ENCODE results near the gene ARID3B. TPM values are rescaled to one million over a fixed set of nuclear protein-coding genes. Genes with fewer than 3 reads are reported as not detected.

The ARID3B gene
- total RNA-seq, 2 donors from 2014 or later = 2.9 to 22.4 TPM

GRCh38 chr15:74620636-74621545, 79.9 kb downstream of the ARID3B start:
- TF ChIP-seq POLR2A (IDR thresholded peaks at IDR 0.05) = no peak
- TF ChIP-seq, protein P1, sequence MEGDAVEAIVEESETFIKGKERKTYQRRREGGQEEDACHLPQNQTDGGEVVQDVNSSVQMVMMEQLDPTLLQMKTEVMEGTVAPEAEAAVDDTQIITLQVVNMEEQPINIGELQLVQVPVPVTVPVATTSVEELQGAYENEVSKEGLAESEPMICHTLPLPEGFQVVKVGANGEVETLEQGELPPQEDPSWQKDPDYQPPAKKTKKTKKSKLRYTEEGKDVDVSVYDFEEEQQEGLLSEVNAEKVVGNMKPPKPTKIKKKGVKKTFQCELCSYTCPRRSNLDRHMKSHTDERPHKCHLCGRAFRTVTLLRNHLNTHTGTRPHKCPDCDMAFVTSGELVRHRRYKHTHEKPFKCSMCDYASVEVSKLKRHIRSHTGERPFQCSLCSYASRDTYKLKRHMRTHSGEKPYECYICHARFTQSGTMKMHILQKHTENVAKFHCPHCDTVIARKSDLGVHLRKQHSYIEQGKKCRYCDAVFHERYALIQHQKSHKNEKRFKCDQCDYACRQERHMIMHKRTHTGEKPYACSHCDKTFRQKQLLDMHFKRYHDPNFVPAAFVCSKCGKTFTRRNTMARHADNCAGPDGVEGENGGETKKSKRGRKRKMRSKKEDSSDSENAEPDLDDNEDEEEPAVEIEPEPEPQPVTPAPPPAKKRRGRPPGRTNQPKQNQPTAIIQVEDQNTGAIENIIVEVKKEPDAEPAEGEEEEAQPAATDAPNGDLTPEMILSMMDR (IDR thresholded peaks at IDR 0.05) = peak; percentile 46 to 82 (median 64)
- ATAC-seq (peak; percentile 60), DNase-seq (peak; percentile 71 to 82 (median 78))
- Histone ChIP-seq H3K9me3 (no peaks in the 10 kb centered on the region), H3K27ac (no peak overlapping the region), H3K4me3 (no peak overlapping the region), H3K27me3 (no peaks in the 10 kb centered on the region), H3K4me1 (peaks cover 42% of the 10 kb centered on the region), H3K36me3 (replicated peaks in 1 of 2; ENCODE audit: insufficient read depth in 1 of 2, low read depth in 2 of 2) (peaks cover 20 to 46% of the 10 kb centered on the region in 2 donors)
- 62 to 69% methylated on average over 21 to 23 of the region's 23 CpGs for WGBS, 2 donors
- intact Hi-C loops (cut with DNase I) = loop anchor here (10.0 kb wide), 3 partner anchors 176 to 324 kb away; no protein-coding TSS in a partner anchor

DNA sequence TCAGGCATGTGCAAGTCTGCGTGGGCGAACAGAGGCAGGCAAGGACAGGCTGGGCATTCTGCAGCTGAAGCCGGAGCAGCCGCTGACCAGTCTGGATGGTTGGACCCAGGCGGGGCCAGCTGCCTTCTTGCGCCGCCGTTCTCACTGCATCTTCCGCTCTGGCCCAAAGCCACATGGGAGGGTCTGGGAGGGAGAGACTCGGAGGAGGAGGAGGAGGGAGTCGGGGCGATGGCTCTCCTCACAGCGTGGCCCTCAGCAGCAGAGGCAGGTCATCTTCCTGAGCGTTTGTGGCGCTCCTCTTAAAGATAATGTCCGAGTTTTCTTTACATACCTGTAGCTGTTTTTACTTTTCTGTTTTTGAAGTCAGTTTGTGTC, 80.5 kb downstream of the ARID3B start:
- H3K4me3 ChIP-seq = no peak overlapping the region
- TF ChIP-seq, protein P1 (IDR thresholded peaks at IDR 0.05) = no peak
- no peak for TF ChIP-seq POLR2A (IDR thresholded peaks at IDR 0.05)
- H3K27ac ChIP-seq = no peak overlapping the region
- no peak for DNase-seq
- H3K4me1 ChIP-seq = peaks cover 40% of the 10 kb centered on the region
- no peaks in the 10 kb centered on the region for H3K9me3 ChIP-seq
- peaks cover 24 to 52% of the 10 kb centered on the region in 2 donors for H3K36me3 ChIP-seq (replicated peaks in 1 of 2; ENCODE audit: insufficient read depth in 1 of 2, low read depth in 2 of 2)
- intact Hi-C loops (cut with DNase I) = loop anchor here (10.0 kb wide), 3 partner anchors 177 to 323 kb away; no protein-coding TSS in a partner anchor
- WGBS, 2 donors = 84 to 88% methylated on average over 8 to 16 of the region's 16 CpGs
- no peak for ATAC-seq
- no peaks in the 10 kb centered on the region for H3K27me3 ChIP-seq

DNA sequence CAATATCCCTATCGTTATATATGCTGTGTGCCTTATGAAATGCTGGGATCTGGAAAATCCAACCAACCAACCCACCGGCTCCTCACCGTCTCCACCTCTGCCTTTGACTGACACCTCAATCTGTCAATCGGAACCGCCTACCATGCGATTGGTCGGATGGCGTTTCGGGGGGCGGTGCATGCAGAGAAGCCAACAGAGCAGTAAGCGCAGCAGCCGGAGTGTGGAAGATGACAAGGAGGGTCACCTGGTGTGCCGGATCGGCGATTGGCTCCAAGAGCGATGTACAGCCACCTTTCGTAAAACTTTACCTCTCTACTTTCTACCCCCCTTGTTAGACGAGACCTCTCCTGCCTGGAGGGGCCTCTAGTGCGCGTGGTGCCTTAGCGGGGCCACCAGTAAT, 80.9 kb downstream of the ARID3B start:
- no peak for TF ChIP-seq POLR2A (IDR thresholded peaks at IDR 0.05)
- TF ChIP-seq, protein P1 (IDR thresholded peaks at IDR 0.05) = no peak
- peaks cover 36% of the 10 kb centered on the region for H3K4me1 ChIP-seq
- H3K9me3 ChIP-seq = no peaks in the 10 kb centered on the region
- H3K27ac ChIP-seq = no peak overlapping the region
- intact Hi-C loops (cut with DNase I) = loop anchor here (10.0 kb wide), 3 partner anchors 177 to 323 kb away; no protein-coding TSS in a partner anchor
- H3K4me3 ChIP-seq = no peak overlapping the region
- DNase-seq = no peak
- no peaks in the 10 kb centered on the region for H3K27me3 ChIP-seq
- peaks cover 24 to 56% of the 10 kb centered on the region in 2 donors for H3K36me3 ChIP-seq (replicated peaks in 1 of 2; ENCODE audit: insufficient read depth in 1 of 2, low read depth in 2 of 2)
- WGBS, 2 donors = 88 to 91% methylated on average over 21 of the region's 21 CpGs
- no peak for ATAC-seq

DNA sequence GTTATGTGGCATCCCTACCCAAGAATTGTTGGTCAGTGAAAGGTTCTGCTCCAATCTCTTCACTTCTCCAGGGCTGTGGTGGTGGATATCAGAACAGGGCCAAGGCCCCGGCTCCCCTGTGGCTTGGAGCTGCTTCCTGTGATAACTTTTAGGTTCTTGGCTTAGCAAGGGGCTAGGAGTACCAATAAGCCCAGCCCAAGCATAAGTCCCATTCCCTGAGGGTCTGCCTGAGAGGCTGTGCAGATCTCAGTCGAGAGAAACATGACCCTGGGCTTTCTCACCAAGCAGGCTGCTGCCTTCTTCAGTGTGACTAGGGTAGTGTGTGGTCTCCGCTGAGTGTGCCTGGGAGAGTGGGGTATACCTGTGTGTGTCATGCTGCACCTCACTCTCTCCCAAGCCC, 81.7 kb downstream of the ARID3B start:
- Histone ChIP-seq H3K4me1 (peaks cover 28% of the 10 kb centered on the region), H3K27me3 (no peaks in the 10 kb centered on the region), H3K27ac (no peak overlapping the region), H3K9me3 (no peaks in the 10 kb centered on the region), H3K36me3 (replicated peaks in 1 of 2; ENCODE audit: insufficient read depth in 1 of 2, low read depth in 2 of 2) (peaks cover 30 to 62% of the 10 kb centered on the region in 2 donors), H3K4me3 (no peak overlapping the region)
- DNase-seq (no peak), ATAC-seq (no peak)
- intact Hi-C loops (cut with DNase I) = loop anchor here (10.0 kb wide), 3 partner anchors 178 to 322 kb away; no protein-coding TSS in a partner anchor
- 89 to 94% methylated on average over 2 to 3 of the region's 3 CpGs for WGBS, 2 donors
- no peak for TF ChIP-seq POLR2A (IDR thresholded peaks at IDR 0.05)
- TF ChIP-seq, protein P1 (IDR thresholded peaks at IDR 0.05) = no peak
